Astrocyte (in vitro differentiated cells and primary cell): ENCODE data around the gene EPAS1.

Experiments used
- CTCF ChIP-seq: IDR thresholded peaks from 2 replicates; pipeline ENCODE4 v1.5.1; 2011; ENCODE audit warnings: low read depth, mild to moderate bottlenecking, inconsistent platforms, low read length, moderate library complexity; ENCODE audit not compliant: insufficient read depth
- EZH2 ChIP-seq: IDR thresholded peaks from 2 replicates; pipeline ENCODE4 v1.6.1; 2012; ENCODE audit warnings: mild to moderate bottlenecking, low read length, inconsistent platforms; ENCODE audit not compliant: insufficient read depth

GRCh38 chr2:46358713-46359112 lies 61.5 kb downstream of the EPAS1 start:
- TF ChIP-seq CTCF (no peak), EZH2 (no peak)
